GM18909 (cell line): Measurements from ENCODE around the gene ALDH1A1.

Source experiments
- ATAC-seq: cut with Tn5 transposase; IDR thresholded peaks from one replicate; pipeline ENCODE4 v1.9.1; 2021; ENCODE audit warnings: mild to moderate bottlenecking; ENCODE audit not compliant: unreplicated experiment, poor library complexity

Gene ALDH1A1

DNA sequence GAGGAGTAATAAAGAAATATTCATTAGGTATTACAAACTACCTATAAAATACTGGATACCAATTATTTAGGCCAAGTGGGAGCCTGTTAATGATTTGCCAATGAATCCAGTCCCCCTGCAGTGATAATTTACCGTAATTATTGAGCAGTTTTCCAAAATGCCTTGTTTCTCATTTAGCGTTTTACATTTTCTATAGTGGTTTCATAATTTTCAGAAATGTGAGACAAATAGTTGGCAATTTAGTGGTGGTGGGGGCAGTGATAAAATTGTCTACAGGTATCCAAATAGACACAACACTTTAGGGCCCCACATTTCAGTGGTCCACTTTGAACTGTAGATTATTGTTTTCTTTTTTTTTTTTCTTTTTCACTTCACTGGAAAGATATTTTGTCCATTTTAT is 27.3 kb upstream of the ALDH1A1 start:
- ATAC-seq = no peak

DNA sequence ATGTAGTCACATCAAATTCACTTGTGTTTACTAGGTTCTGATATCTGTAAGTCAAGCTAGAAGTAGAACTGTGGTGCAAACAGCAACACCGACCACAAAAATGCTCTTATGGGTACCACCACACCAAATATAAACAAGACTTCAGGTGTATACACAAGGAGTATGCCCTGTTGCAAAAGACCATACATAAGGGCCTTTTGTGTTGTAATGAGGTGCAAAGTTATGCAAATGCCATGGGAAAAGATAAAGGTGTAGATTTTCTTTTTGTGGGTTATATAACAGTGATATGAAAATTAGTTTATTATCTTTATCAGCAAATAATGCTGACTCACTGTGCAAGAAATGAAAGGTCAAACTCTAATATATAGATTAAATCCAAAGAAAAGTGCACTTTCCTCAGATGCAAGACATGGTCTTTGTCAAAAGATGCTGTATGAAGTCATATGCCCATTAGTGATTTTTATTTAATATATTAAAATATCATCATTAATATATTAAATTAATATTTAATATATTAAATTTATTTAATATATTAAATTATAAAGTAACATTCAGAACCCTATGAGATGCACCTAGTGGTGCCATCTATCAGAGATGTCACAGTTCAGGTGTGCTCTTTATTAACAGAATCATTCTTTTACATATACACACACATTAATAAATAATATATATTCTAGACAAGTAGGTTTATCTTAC is 26.7 kb upstream of the ALDH1A1 start:
- no peak for ATAC-seq

DNA sequence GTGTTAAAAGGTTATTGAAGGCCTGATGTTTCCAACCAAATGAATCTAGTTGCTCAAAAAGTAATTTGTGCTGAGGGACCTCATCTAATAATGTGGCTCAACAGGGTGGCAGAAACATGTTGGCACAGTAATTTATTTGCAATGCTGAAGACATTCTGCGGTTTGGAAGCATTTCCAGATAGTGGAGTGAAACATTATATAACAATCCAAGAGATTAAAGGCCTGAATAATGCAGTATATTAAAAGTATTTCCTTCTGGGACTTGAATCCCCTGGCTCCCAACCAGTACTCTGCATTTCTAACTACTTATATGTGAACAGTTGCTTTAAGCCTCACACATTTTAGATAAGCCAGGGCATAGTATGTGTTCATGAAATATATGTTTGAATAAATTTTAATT is 25.9 kb upstream of the ALDH1A1 start:
- no peak for ATAC-seq

DNA sequence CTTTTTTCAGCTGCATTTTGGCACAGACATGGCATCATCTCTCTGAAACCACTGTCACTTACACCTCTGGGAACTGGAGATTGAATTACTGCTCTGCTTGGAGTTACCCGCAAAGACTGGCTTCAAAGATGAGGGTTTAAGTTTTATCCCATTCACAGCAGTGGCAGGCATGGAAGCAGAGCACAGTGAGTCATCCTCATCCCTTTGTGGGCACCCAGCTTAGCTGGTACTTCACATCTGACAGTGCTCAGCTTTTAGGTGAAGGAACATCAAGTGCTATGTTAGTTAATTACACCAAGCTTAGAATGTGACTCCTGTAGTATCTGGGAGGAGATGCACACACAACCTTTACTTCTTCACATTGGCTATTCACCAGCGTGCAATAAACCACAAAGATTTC is 24.8 kb upstream of the ALDH1A1 start:
- ATAC-seq = no peak

DNA sequence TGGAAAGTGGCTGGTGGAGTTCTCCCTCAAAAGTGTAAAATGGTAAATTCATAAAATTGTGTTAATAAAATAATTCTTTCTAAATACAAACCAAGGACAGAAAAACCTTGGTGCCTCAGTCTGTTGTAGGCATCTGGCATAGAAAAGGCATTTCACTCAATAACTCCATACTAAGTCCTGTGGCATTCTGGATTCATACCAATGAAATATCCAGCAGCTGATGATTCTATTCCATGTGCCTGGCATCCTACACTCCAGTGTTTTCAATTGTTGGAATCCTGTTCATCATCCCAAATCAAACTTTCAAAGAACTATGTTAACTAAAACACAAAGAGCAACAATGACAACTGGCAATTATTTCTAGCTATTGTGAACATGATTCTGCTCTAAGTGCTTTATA is 21.6 kb upstream of the ALDH1A1 start:
- no peak for ATAC-seq

DNA sequence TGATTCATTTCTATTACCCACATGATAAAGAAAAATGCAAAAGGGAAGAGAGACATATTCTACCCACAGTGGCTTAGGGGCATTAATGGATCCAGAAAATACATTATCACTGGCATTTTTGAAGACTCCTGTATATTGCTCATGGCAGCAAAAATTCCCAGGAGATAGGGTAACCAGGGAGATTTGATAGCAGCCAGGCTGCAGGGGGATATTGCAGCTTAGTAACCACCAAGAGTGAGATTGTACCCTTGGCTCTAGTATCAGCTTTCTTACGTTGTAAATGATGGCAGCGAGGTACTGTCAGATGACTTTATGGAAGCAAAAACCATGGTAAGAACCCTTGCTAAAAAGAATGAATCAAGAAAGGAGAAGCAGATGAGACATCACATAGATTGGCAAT is 19.8 kb upstream of the ALDH1A1 start:
- ATAC-seq = no peak

DNA sequence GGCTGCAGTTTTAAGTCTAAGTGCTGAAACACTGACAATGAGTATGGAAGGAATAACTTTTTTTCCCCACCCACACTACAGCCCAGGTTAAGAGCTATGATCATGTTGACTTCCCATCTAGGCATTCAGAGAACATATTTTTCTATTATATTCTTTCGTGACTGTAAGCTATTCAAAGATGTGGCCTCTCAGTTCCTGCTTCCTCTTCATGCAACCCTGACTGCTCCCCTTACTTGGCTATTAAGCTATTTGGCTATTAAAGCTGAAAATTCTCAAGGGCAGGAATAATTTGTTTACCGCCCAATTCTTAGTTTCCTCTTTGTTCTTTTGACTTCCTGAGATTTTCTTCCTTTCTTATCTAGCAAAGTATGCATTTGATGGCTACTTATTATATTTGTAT is 18.6 kb upstream of the ALDH1A1 start:
- ATAC-seq = no peak

DNA sequence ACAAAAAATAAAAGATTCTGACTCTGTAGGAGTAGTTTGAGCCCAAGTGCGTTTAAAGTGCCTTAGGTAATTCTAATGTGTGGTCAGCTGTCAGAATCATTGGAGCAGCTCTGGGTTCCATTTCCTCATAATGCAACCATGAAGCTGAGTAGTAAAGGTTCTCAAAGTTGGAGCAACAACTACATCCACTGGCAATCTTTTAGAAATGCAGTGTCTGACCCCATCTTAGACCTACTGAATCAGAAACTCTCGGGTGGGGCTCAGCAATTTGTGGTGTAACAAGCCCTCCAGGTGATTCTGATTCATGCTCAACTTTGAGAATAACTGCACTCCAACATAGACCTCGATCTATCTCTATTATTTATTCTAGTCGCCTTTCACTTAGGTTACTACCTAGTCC is 7.6 kb upstream of the ALDH1A1 start:
- ATAC-seq = no peak

DNA sequence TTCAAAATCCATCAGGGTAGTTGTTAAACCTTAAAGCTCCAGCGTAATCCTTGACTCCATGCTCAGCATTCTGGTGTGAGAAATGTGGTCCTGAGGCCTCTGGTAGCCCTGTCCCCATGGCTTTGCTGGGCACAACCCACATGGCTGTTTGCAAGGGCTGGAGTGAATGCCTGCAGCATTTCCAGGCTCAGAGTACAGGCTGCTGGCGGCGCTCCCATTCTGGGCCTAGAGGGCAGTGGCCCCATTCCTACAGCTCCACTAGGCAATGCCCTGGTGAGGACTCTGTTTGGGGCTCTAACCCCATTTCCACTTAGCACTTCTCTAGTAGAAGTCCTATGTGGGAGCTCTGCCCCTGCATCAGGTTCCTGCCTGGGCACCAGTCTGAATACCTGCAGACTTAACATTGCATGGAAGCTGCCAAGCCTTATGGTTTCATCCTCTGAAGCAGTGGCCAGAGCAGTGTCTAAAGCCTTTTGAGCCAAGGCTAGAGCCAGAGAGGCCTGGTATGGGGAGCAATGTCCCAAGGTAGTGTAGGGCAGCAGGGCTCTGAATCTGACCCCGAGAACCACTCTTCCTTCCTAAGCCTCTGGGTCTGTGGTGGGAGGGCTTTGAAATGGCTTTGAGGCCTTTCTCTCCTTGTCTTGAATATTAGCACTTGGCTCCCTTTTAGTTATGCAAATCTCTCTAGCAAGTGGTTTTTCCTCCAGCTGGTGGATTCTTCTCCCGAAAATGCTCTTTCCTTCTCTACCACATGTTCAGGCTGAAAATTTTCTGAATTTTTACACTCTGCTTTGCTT is 5.8 kb upstream of the ALDH1A1 start:
- ATAC-seq = no peak

DNA sequence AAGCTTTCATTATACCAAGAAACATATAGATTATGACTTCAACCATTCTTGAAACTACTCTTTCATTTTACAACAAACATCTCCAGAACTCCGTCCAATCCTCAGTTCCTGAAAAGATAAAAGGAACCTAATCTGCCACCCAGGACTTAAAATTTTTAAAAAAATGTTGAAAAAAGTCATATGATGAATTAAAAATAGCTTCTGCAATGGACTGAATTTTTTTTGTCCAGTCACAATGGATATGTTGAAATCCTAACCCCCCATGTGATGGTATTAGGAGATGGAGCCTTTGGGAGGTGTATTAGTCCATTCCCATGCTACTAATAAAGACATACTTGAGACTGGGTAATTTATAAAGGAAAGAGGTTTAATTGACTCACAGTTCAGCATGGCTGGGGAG is 2.7 kb upstream of the ALDH1A1 start:
- ATAC-seq = no peak

DNA sequence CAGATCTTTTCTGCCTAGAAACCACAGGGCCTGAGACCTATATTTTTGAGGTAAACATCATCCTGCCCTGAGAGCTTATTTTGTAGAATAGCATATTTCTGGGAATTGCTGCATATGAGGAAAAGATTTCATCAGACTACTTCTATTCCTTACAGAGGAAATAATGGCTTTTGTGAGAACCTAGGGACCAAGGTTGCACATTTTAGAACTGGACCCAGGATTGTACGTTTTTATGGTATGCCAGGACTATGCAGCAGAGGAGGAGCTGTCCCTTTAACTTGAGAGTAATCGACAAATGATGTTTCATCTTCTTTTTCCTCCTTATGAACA is 2.2 kb upstream of the ALDH1A1 start:
- no peak for ATAC-seq

DNA sequence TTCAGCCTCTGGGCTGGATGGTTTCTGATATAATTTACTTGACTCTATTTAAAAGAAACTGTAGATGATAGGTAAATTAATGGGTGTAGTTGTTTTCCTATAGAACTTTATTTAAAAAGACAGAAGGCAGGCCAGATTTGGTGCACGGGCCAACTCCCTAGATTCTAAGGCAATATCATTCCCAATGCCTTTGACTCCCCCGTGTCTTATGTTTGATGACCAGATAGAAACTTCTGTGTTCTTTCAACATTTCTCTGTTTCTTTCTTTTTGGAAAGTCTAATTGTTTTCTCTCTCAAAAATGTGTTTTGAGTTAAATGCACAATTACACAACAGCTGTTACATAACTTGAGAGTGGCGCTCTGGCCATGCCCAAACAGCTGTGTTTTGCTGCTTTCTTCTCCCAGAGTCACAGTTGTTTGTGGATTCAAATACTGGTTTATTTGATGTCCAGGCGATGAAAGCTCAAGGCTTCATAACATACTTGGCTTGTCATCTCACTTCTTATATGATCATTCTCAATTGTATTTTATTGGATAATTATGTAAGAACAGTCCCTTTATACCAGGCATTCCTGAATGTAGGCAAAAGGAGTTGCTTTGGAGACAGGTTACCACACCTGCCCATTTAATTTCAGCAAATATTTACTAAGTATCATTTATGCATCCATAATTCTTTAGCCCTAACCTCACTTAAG is 1.7 kb upstream of the ALDH1A1 start:
- no peak for ATAC-seq

DNA sequence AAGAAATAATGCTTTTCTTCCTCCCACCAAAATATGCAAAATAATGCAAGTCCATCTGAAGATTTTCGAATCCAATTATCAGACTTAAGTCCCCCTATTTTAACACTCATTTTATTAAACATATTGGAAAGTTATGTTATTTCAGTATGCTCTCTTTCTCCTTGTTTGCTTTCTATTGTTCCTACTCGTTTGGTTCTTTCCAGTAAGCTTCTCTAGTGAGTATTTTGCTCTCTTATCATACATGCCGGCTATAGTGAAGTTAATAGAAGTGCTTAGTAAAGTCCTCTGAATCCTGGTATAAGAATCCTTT is 517 bp downstream of the ALDH1A1 start:
- ATAC-seq = no peak

DNA sequence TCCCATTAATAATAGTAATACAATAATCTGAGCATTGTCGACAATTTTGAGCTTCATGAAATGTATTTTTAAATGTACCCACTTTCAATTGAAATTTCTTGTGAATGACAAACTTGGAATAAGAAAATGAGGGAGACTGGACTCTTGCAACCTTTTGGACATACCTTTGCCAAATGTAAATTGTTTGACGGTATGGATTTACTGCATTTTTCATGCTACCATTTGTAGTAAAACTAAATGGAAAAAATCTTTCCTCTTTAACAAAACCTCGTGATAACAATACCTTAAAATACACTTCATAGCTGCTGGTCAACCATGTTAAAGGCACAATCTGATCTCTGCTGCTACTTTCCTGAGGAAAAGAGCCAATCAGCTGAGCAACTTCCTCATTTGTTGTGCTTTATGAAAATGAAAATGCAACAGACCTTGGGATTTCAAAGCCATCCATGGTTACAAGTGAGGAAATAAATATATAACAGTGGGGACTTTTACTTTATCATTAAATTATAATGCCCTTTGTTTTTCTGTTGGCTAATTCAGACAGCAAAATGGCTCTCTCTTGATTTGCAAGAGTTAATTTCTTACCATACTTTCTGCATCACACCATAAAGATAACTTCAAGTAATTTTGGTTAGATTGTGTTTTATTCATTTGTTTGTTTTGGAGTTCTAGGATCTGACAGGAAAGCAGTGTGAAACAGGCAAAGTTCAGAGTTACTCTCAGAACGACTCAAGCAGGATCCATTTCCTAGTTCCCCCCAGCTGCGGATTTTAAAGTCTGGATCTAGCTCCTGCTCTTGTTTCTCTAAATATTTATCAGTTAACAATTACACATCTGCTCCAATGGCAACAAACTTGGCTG is 1.1 kb downstream of the ALDH1A1 start:
- ATAC-seq = no peak

DNA sequence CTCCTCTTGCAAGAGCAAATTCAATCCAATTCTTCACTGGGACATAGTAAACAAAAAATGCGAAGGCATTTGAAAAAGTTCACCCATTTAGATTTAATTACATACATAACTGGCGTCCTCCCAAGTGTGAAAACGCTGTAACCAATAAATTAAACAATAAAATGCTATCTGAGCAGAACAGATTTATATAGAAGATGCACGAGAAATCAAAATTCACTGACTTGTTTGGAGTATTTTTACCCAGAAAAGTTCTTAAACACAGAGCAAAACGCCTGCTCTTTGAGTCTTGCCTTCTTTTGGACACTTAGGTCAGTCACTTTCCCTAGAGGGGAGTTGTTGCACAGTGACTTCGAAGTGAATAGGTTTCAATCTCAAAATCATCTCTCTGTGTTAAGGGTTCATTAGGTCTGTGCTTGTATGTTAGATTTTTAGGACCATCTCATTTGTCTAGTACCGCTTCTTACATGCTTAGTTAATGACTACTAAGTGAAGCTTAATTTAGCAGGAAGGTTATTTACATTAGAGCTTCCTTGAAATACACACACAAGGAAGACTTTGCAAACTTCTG is 1.9 kb downstream of the ALDH1A1 start:
- no peak for ATAC-seq

DNA sequence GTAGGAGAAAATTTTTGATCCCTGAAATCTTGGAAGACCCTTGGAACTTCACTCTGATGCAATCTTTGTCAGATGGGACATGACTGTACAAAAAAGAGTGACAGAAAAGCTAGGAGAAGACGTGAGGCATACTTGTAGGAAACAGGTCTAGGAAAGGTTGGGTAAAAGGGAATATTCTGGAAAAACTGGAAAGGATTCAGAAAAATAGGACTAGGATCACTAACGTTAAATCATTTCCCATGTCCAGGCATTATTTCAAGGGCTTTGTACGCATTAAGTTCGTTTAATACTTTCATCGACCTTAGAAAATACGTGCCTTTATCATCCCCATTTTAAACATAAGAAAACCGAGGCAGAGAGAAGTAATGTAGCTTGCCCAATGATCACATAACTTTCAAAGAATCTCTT is 2.9 kb downstream of the ALDH1A1 start:
- ATAC-seq = no peak

DNA sequence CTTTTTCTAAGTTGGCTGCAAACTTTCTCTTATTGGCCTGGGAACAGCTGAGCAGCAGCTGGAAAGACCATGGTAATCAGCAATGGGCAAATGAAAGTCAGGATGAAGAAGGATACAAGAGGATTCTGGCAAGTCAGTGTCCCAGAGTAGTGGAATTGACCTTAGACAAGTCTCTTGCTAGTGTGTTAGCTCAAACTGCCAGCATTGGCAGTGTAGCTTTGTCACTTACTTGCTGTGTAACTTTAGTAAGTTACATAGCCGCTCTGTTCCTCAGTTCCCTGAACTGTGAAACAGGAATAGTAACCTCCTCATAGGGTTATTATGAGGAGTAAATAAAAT is 3.6 kb downstream of the ALDH1A1 start:
- no peak for ATAC-seq

DNA sequence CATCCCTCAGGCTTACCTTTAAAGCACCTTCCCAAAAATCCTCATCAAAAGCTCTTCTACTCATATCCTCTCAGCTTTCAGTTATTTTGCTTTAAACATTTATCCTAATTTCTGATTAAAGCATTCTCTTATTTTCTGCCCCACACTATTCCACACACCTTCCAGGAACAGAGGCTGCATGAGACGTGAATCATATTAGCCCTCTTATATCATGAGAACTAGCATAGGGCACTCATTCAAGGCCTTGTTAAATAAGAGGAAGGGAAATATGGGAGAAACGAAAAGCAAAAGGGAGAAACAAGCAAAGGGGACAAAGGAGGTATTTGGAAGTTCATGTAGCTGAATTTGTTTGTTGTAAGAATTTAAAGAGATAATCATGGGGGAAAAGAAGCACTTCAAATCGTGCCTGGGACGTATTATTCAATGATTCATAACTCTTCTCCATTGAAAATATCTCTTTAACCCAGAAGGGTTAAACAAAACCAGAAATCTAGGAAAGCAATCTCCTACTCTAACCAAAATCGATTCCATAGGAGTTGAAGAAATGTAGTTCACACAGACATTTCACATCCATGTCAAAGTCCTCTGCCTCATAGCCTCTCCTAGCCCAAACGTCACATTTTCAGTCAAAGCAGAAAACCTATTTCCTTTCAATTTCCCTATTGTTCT is 4.1 kb downstream of the ALDH1A1 start:
- ATAC-seq = no peak

DNA sequence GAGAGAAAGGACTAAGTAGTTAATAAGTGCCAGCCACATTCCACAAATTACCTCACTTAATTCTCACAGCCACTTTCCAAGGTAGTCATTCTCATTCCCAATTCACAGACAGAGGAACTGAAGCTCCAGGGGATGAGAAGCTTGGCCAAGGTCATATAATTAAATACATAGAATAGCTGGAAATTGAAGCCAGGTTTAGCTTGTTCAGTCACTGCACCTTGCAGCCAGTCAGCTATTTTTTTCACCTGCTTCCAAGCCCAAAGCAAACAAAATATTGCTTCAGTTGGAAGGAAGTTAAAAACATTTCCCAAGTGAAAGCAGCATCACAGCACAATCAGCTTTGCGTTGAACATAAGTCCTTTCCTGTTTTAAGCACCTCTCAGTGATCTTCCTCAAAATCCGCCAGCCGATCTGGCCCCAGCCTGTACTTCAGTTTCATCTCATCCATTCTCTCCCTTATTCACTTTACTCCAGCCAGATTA is 4.8 kb downstream of the ALDH1A1 start:
- no peak for ATAC-seq

DNA sequence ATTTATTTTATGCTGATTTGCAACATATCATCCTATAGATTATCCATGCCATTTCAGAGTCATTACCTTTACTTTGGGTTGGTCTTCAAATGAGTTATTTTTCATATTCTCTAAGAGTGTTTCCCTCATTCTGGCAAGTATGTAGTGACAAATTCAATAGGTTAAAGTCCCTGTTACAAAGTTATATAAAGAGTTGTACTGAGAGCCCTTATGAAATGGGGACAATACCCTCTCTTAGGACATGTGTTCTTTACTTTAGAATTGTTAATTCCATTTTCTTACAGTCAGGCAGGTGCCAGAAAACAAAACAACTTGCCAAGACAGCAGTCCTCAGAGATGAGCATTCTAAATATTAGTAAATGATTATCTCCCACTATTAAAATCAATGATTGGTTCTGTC is 6.0 kb downstream of the ALDH1A1 start:
- no peak for ATAC-seq
